Mesendoderm (in vitro differentiated cells): ENCODE data around the gene KCMF1.

Source experiments
- DNase-seq: peaks from one replicate; pipeline ENCODE4 v3.0.0; 2013
- H2AK5ac ChIP-seq: 2 replicates; pipeline ENCODE4 v1.6.1; 2013; ENCODE audit warnings: low read length, inconsistent platforms
- H2BK120ac ChIP-seq: 2 replicates; pipeline ENCODE4 v1.6.1; 2013; ENCODE audit warnings: low read depth, mild to moderate bottlenecking, low read length, moderate library complexity, mixed read lengths
- H2BK15ac ChIP-seq: replicated peaks from 2 replicates; pipeline ENCODE4 v1.6.1; 2013; ENCODE audit warnings: low read depth, mild to moderate bottlenecking, moderate library complexity
- H2BK5ac ChIP-seq: 2 replicates; pipeline ENCODE4 v1.6.1; 2013; ENCODE audit warnings: low read length, inconsistent platforms
- H3K18ac ChIP-seq: 2 replicates; pipeline ENCODE4 v1.6.1; 2013; ENCODE audit warnings: mild to moderate bottlenecking, low read length, mixed read lengths
- H3K23ac ChIP-seq: one replicate; pipeline ENCODE4 v1.6.1; 2013; ENCODE audit warnings: low read length
- H3K27ac ChIP-seq: 2 replicates; pipeline ENCODE4 v1.5.1; 2013; ENCODE audit warnings: low read depth, mild to moderate bottlenecking, inconsistent platforms, low read length, moderate library complexity
- H3K27me3 ChIP-seq: 2 replicates; pipeline ENCODE4 v1.6.1; 2013; ENCODE audit warnings: low read length, control low read depth, mild to moderate bottlenecking, inconsistent platforms; ENCODE audit not compliant: insufficient read depth, poor library complexity
- H3K36me3 ChIP-seq: 2 replicates; pipeline ENCODE4 v1.6.1; 2013; ENCODE audit warnings: low read length, inconsistent platforms; ENCODE audit not compliant: control insufficient read depth, insufficient read depth
- H3K4ac ChIP-seq: one replicate; pipeline ENCODE4 v1.6.1; 2013; ENCODE audit warnings: low read depth, mild to moderate bottlenecking, low read length, moderate library complexity
- H3K4me1 ChIP-seq: 2 replicates; pipeline ENCODE4 v1.6.1; 2013; ENCODE audit warnings: low read depth, low read length, inconsistent platforms; ENCODE audit not compliant: control insufficient read depth
- H3K4me2 ChIP-seq: 2 replicates; pipeline ENCODE4 v1.6.1; 2013; ENCODE audit warnings: low read length
- H3K4me3 ChIP-seq: 2 replicates; pipeline ENCODE4 v1.5.1; 2013; ENCODE audit warnings: mild to moderate bottlenecking, low read length
- H3K56ac ChIP-seq: one replicate; pipeline ENCODE4 v1.6.1; 2013; ENCODE audit warnings: low read length
- H3K79me1 ChIP-seq: 2 replicates; pipeline ENCODE4 v1.6.1; 2013; ENCODE audit warnings: low read length, inconsistent platforms
- H3K79me2 ChIP-seq: 2 replicates; pipeline ENCODE4 v1.6.1; 2013; ENCODE audit warnings: mild to moderate bottlenecking, low read length; ENCODE audit not compliant: control insufficient read depth, insufficient read depth
- H3K9ac ChIP-seq: 2 replicates; pipeline ENCODE4 v1.6.1; 2013; ENCODE audit warnings: low read length, inconsistent platforms
- H4K5ac ChIP-seq: one replicate; pipeline ENCODE4 v1.6.1; 2013; ENCODE audit warnings: low read length
- H4K8ac ChIP-seq: one replicate; pipeline ENCODE4 v1.6.1; 2013; ENCODE audit warnings: low read depth, mild to moderate bottlenecking, control low read depth, low read length, moderate library complexity
- WGBS: extraction: QIAGEN DNeasy Blood & Tissue Kit; methylation state at CpG from one replicate; pipeline ENCODE4 v1.1.7; 2013; ENCODE audit warnings: low lambda C conversion rate, missing lambda C conversion rate; ENCODE audit not compliant: insufficient coverage; ENCODE audit errors: extremely low coverage; 5-methylcytosine and 5-hydroxymethylcytosine counted together

Gene KCMF1

GRCh38 chr2:85071096-85071495 lies 100.1 kb downstream of the KCMF1 start:
- Histone ChIP-seq H2BK120ac (no peak overlapping the region), H3K4me1 (no peaks in the 10 kb centered on the region), H3K27ac (no peak overlapping the region), H4K8ac (no peak overlapping the region), H2BK15ac (no peak overlapping the region), H3K23ac (no peak overlapping the region), H3K79me1 (no peaks in the 10 kb centered on the region), H3K79me2 (no peaks in the 10 kb centered on the region), H3K4ac (no peak overlapping the region), H3K4me2 (no peak overlapping the region), H2AK5ac (no peak overlapping the region), H3K36me3 (no peaks in the 10 kb centered on the region), H3K18ac (no peak overlapping the region), H4K5ac (no peak overlapping the region), H3K27me3 (no peaks in the 10 kb centered on the region), H3K4me3 (no peak overlapping the region), H3K56ac (no peak overlapping the region), H3K9ac (no peak overlapping the region), H2BK5ac (no peak overlapping the region)
- no peak for DNase-seq
- no CpG with 5 or more reads among the region's 3 CpGs for WGBS

- Histone ChIP-seq H2BK120ac (no peak overlapping the region), H3K4me2 (no peak overlapping the region), H3K4ac (no peak overlapping the region), H3K56ac (no peak overlapping the region), H3K23ac (no peak overlapping the region), H2BK15ac (no peak overlapping the region), H3K27me3 (no peaks in the 10 kb centered on the region), H4K5ac (no peak overlapping the region), H3K18ac (no peak overlapping the region), H3K79me1 (no peaks in the 10 kb centered on the region), H2AK5ac (no peak overlapping the region), H3K79me2 (no peaks in the 10 kb centered on the region), H4K8ac (no peak overlapping the region), H3K9ac (no peak overlapping the region), H2BK5ac (no peak overlapping the region), H3K27ac (no peak overlapping the region), H3K4me1 (no peaks in the 10 kb centered on the region), H3K36me3 (no peaks in the 10 kb centered on the region), H3K4me3 (no peak overlapping the region)
- DNase-seq: no peak
- WGBS: no CpG with 5 or more reads among the region's 3 CpGs
These were observed 102.1 kb downstream of the KCMF1 start for GRCh38 chr2:85073033-85073432.

- Histone ChIP-seq H3K4me2 (no peak overlapping the region), H3K4me1 (no peaks in the 10 kb centered on the region), H3K23ac (no peak overlapping the region), H2BK15ac (no peak overlapping the region), H3K9ac (no peak overlapping the region), H3K79me1 (no peaks in the 10 kb centered on the region), H3K56ac (no peak overlapping the region), H3K4me3 (no peak overlapping the region), H3K79me2 (no peaks in the 10 kb centered on the region), H2BK5ac (no peak overlapping the region), H2AK5ac (no peak overlapping the region), H3K36me3 (no peaks in the 10 kb centered on the region), H3K27me3 (no peaks in the 10 kb centered on the region), H3K18ac (no peak overlapping the region), H4K5ac (no peak overlapping the region), H4K8ac (no peak overlapping the region), H3K4ac (no peak overlapping the region), H3K27ac (no peak overlapping the region), H2BK120ac (no peak overlapping the region)
- DNase-seq: no peak
- WGBS: no CpG with 5 or more reads among the region's 9 CpGs
These were observed 105.8 kb downstream of the KCMF1 start for GRCh38 chr2:85076618-85077274.

GRCh38 chr2:85077859-85078419 lies 107.0 kb downstream of the KCMF1 start:
- H2BK15ac ChIP-seq: no peak overlapping the region
- H3K4me3 ChIP-seq: no peak overlapping the region
- no peak overlapping the region for H3K4me2 ChIP-seq
- H4K8ac ChIP-seq: no peak overlapping the region
- no peak overlapping the region for H3K18ac ChIP-seq
- no peak overlapping the region for H4K5ac ChIP-seq
- no peak overlapping the region for H3K27ac ChIP-seq
- no peak for DNase-seq
- H3K27me3 ChIP-seq: no peaks in the 10 kb centered on the region
- no peak overlapping the region for H3K23ac ChIP-seq
- H3K79me2 ChIP-seq: no peaks in the 10 kb centered on the region
- H3K4ac ChIP-seq: no peak overlapping the region
- no peak overlapping the region for H2BK5ac ChIP-seq
- H3K36me3 ChIP-seq: no peaks in the 10 kb centered on the region
- H2BK120ac ChIP-seq: no peak overlapping the region
- H3K4me1 ChIP-seq: no peaks in the 10 kb centered on the region
- H2AK5ac ChIP-seq: no peak overlapping the region
- H3K56ac ChIP-seq: no peak overlapping the region
- H3K9ac ChIP-seq: no peak overlapping the region
- no CpG with 5 or more reads among the region's 5 CpGs for WGBS
- H3K79me1 ChIP-seq: no peaks in the 10 kb centered on the region

- Histone ChIP-seq H3K27me3 (no peaks in the 10 kb centered on the region), H2BK15ac (no peak overlapping the region), H3K4me1 (no peaks in the 10 kb centered on the region), H3K23ac (no peak overlapping the region), H3K18ac (no peak overlapping the region), H4K8ac (no peak overlapping the region), H3K4me2 (no peak overlapping the region), H3K9ac (no peak overlapping the region), H3K79me2 (no peaks in the 10 kb centered on the region), H3K4ac (no peak overlapping the region), H3K79me1 (no peaks in the 10 kb centered on the region), H3K4me3 (no peak overlapping the region), H4K5ac (no peak overlapping the region), H3K56ac (no peak overlapping the region), H3K27ac (no peak overlapping the region), H2AK5ac (no peak overlapping the region), H3K36me3 (no peaks in the 10 kb centered on the region), H2BK120ac (no peak overlapping the region), H2BK5ac (no peak overlapping the region)
- no peak for DNase-seq
- no CpG with 5 or more reads among the region's 5 CpGs for WGBS
These were observed 107.6 kb downstream of the KCMF1 start for GRCh38 chr2:85078536-85078935.

GRCh38 chr2:85083092-85083491 lies 112.1 kb downstream of the KCMF1 start:
- H3K4me3 ChIP-seq: no peak overlapping the region
- no peak overlapping the region for H2BK15ac ChIP-seq
- no peak overlapping the region for H3K4ac ChIP-seq
- H2AK5ac ChIP-seq: no peak overlapping the region
- no peak overlapping the region for H4K5ac ChIP-seq
- no peak overlapping the region for H2BK120ac ChIP-seq
- H3K4me1 ChIP-seq: no peaks in the 10 kb centered on the region
- DNase-seq: no peak
- H4K8ac ChIP-seq: no peak overlapping the region
- H3K9ac ChIP-seq: no peak overlapping the region
- H3K36me3 ChIP-seq: no peaks in the 10 kb centered on the region
- H3K18ac ChIP-seq: no peak overlapping the region
- no peak overlapping the region for H3K4me2 ChIP-seq
- H2BK5ac ChIP-seq: no peak overlapping the region
- no peak overlapping the region for H3K27ac ChIP-seq
- no peaks in the 10 kb centered on the region for H3K27me3 ChIP-seq
- H3K23ac ChIP-seq: no peak overlapping the region
- no peak overlapping the region for H3K56ac ChIP-seq
- H3K79me2 ChIP-seq: no peaks in the 10 kb centered on the region
- H3K79me1 ChIP-seq: no peaks in the 10 kb centered on the region
